K562 (cell line): ENCODE results near the gene ZFAND3. TPM values are rescaled to one million over a fixed set of nuclear protein-coding genes. Genes with fewer than 3 reads are reported as not detected.

ENCODE experiments used
- CEBPB ChIP-seq: fragments of 450-650 bp; IDR thresholded peaks from 2 replicates; pipeline ENCODE4 v1.6.1; 2016; ENCODE audit warnings: missing genetic modification characterization, missing compliant biosample characterization
- CXXC5 ChIP-seq: fragments of 250-450 bp; sonication (Bioruptor Pico); IDR thresholded peaks from 2 replicates; pipeline ENCODE4 v1.8.0; 2022; ENCODE audit warnings: inconsistent platforms, mild to moderate bottlenecking, moderate library complexity
- ERF ChIP-seq: fragments of 450-650 bp; formaldehyde crosslinking; IDR thresholded peaks from 2 replicates; pipeline ENCODE4 v1.4.0; 2020; ENCODE audit warnings: mild to moderate bottlenecking, mixed read lengths
- FOXM1 ChIP-seq, 2 experiments: fragments of 450-650 bp in 1 of 2; sonication (generic) in 1 of 2; formaldehyde crosslinking in 1 of 2; IDR thresholded peaks; 2 replicates each; pipeline versions ENCODE4 v1.6.1 to v1.9.0; 2017 to 2022; ENCODE audit warnings: low read depth in 2 of 2, mild to moderate bottlenecking in 2 of 2, missing genetic modification reagents in 1 of 2, moderate library complexity in 1 of 2
- FUS ChIP-seq: fragments of 200-400 bp; formaldehyde crosslinking; optimal IDR thresholded peaks from 2 replicates; pipeline ENCODE3; 2017; ENCODE audit warnings: low read depth, low read length
- GATAD2B ChIP-seq: fragments of 450-650 bp; IDR thresholded peaks from 2 replicates; pipeline ENCODE4 v1.6.1; 2017; ENCODE audit warnings: mild to moderate bottlenecking, borderline replicate concordance
- HLTF ChIP-seq: fragments of 450-650 bp; IDR thresholded peaks from 2 replicates; pipeline ENCODE4 v1.6.1; 2016
- HSF4 ChIP-seq: fragments of 250-450 bp; sonication (Bioruptor Pico); IDR thresholded peaks from 2 replicates; pipeline ENCODE4 v2.1.2; 2022; ENCODE audit warnings: mild to moderate bottlenecking, moderate library complexity, borderline replicate concordance
- KDM1A ChIP-seq, 2 experiments: fragments of 450-650 bp; IDR thresholded peaks; 2 replicates each; pipeline ENCODE4 v1.6.1; 2016; ENCODE audit warnings: mild to moderate bottlenecking in 2 of 2
- KHSRP ChIP-seq: fragments of 450-650 bp; IDR thresholded peaks from 2 replicates; pipeline ENCODE4 v1.6.1; 2017
- MXD1 ChIP-seq: fragments of 250-450 bp; sonication (Bioruptor Pico); IDR thresholded peaks from 2 replicates; pipeline ENCODE4 v1.8.0; 2021; ENCODE audit warnings: borderline replicate concordance, mild to moderate bottlenecking, moderate library complexity; ENCODE audit not compliant: poor library complexity, severe bottlenecking
- NFYB ChIP-seq: IDR thresholded peaks from 2 replicates; pipeline ENCODE4 v1.6.1; 2011; ENCODE audit warnings: mild to moderate bottlenecking, moderate library complexity; ENCODE audit not compliant: insufficient read length; ENCODE audit errors: extremely low read depth
- PHB ChIP-seq: fragments of 250-450 bp; sonication (Bioruptor Pico); IDR thresholded peaks from 2 replicates; pipeline ENCODE4 v1.5.0; 2021
- PHF21A ChIP-seq: fragments of 450-650 bp; IDR thresholded peaks from 2 replicates; pipeline ENCODE4 v1.6.1; 2017; ENCODE audit warnings: low read depth, borderline replicate concordance
- STAT5A ChIP-seq: IDR thresholded peaks from 2 replicates; pipeline ENCODE4 v1.6.1; 2012; ENCODE audit warnings: low read length, inconsistent platforms, borderline replicate concordance
- VEZF1 ChIP-seq: fragments of 200-800 bp; sonication (Bioruptor generic); IDR thresholded peaks from 2 replicates; pipeline ENCODE4 v1.6.1; 2017; ENCODE audit warnings: missing genetic modification characterization, missing compliant biosample characterization
- ZNF175 ChIP-seq: fragments of 200-800 bp; sonication (Bioruptor generic); IDR thresholded peaks from 2 replicates; pipeline ENCODE4 v1.6.1; 2016; ENCODE audit warnings: low read depth, mild to moderate bottlenecking, missing genetic modification characterization, missing compliant biosample characterization
- ZNF197 ChIP-seq: fragments of 200-800 bp; sonication (Bioruptor generic); IDR thresholded peaks from 2 replicates; pipeline ENCODE4 v1.6.1; 2016; ENCODE audit warnings: low read depth, missing genetic modification characterization, missing compliant biosample characterization
- ZNF24 ChIP-seq: fragments of 450-650 bp; IDR thresholded peaks from 2 replicates; pipeline ENCODE4 v1.6.1; 2016
- ZNF316 ChIP-seq: fragments of 450-650 bp; IDR thresholded peaks from 2 replicates; pipeline ENCODE4 v1.6.1; 2016
- ZNF347 ChIP-seq: fragments of 450-650 bp; formaldehyde crosslinking; IDR thresholded peaks from 2 replicates; pipeline ENCODE4 v1.4.0; 2020; ENCODE audit warnings: low read depth, mild to moderate bottlenecking, moderate library complexity
- ZNF384 ChIP-seq: IDR thresholded peaks from 2 replicates; pipeline ENCODE4 v1.6.1; 2012; ENCODE audit warnings: low read depth, low read length, improper control_type of control experiment
- ZNF644 ChIP-seq: fragments of 200-800 bp; sonication (Bioruptor generic); IDR thresholded peaks from 2 replicates; pipeline ENCODE4 v1.6.1; 2016; ENCODE audit warnings: low read depth, missing genetic modification characterization, missing compliant biosample characterization
- ZNF655 ChIP-seq: fragments of 250-450 bp; sonication (Bioruptor Pico); IDR thresholded peaks from 2 replicates; pipeline ENCODE4 v1.5.0; 2021
- ZNF695 ChIP-seq: fragments of 450-650 bp; formaldehyde crosslinking; IDR thresholded peaks from 2 replicates; pipeline ENCODE4 v1.4.0; 2020; ENCODE audit warnings: mild to moderate bottlenecking, moderate library complexity
- ZNF717 ChIP-seq: fragments of 250-450 bp; sonication (Bioruptor Pico); IDR thresholded peaks from 2 replicates; pipeline ENCODE4 v1.5.0; 2021
- ZNF785 ChIP-seq: fragments of 250-450 bp; sonication (Bioruptor Pico); IDR thresholded peaks from 2 replicates; pipeline ENCODE4 v1.4.0; 2020; ENCODE audit warnings: mild to moderate bottlenecking
- polyA plus RNA-seq, 8 experiments: library from polyadenylated mRNA; depleted of rRNA in 4 of 8; stranded (reverse) in 5 of 8; unstranded in 3 of 8; fragments of >200 nt; fragmentation: Nextera tagmentation in 2 of 8; fragmentation: Illumina TruSeq in 1 of 8; extraction: Ambion mirVana in 2 of 8; extraction: Trizol in 1 of 8; gene quantifications; 2 replicates each; pipeline versions ENCODE4 v1.2.1 to v1.2.3, GENCODE V29; 2011 to 2014; ENCODE audit warnings: inconsistent platforms in 1 of 8, missing spikeins in 1 of 8
- total RNA-seq, 7 experiments: library from RNA; depleted of rRNA in 6 of 7; stranded (reverse); fragments of >200 nt in 6 of 7; fragmentation: Illumina TruSeq in 2 of 7; extraction: Trizol in 2 of 7; gene quantifications; 2 replicates each; pipeline versions ENCODE4 v1.2.1 to v1.2.3, GENCODE V29; 2011 to 2021; ENCODE audit warnings: low replicate concordance in 1 of 7
- TF ChIP-seq, protein P1 (sequence below), 2 experiments: fragments of 250-450 bp in 1 of 2; fragments of 450-650 bp in 1 of 2; sonication (Bioruptor Pico) in 1 of 2; IDR thresholded peaks; 2 replicates each; pipeline versions ENCODE4 v1.6.1 to v1.8.0; 2016 to 2021; ENCODE audit warnings: mild to moderate bottlenecking in 2 of 2, moderate library complexity in 2 of 2, missing compliant biosample characterization in 1 of 2, missing genetic modification characterization in 1 of 2

Gene ZFAND3
- total and polyA plus RNA-seq, 9 of the 15 experiments (the other 6 are each of a cell fraction or from before 2014, with no cell fraction given), result 0.81 to 26.6 (median 11.8) TPM

- TF ChIP-seq FOXM1 (IDR thresholded peaks at IDR 0.05; ENCODE audit: low read depth), result peak; percentile 94
- TF ChIP-seq FOXM1 (CRISPR knock-in tag; IDR thresholded peaks at IDR 0.05; ENCODE audit: low read depth), result no peak
- TF ChIP-seq KDM1A (IDR thresholded peaks at IDR 0.05), result no peak
- no peak for TF ChIP-seq KHSRP
- TF ChIP-seq, protein P1, sequence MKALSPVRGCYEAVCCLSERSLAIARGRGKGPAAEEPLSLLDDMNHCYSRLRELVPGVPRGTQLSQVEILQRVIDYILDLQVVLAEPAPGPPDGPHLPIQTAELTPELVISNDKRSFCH (CRISPR knock-in tag; IDR thresholded peaks at IDR 0.05), result no peak
- TF ChIP-seq, protein P1 (tag; IDR thresholded peaks at IDR 0.05), result no peak
- TF ChIP-seq ZNF695, result no peak
- TF ChIP-seq ZNF655, result no peak
- no peak for TF ChIP-seq HLTF
- no peak for TF ChIP-seq ZNF175 (CRISPR knock-in tag)
- TF ChIP-seq PHB (CRISPR knock-in tag), result peak; percentile 71
- peak; percentile 26 for TF ChIP-seq FUS
- no peak for TF ChIP-seq ZNF717 (CRISPR knock-in tag)
- no peak for TF ChIP-seq ZNF347 (CRISPR knock-in tag)
- TF ChIP-seq GATAD2B, result no peak
- TF ChIP-seq PHF21A, result no peak
- TF ChIP-seq ZNF316, result no peak
- peak; percentile 55; the same call in 1 of the 2 replicates for TF ChIP-seq ZNF197 (CRISPR knock-in tag)
- TF ChIP-seq NFYB, result no peak
- TF ChIP-seq HSF4 (CRISPR knock-in tag), result no peak
- no peak; the same call in 1 of the 2 replicates for TF ChIP-seq ERF (CRISPR knock-in tag)
- no peak for TF ChIP-seq MXD1
- TF ChIP-seq ZNF384, result no peak; the same call in 1 of the 2 replicates
- TF ChIP-seq CXXC5 (CRISPR knock-in tag), result peak; percentile 99
- TF ChIP-seq STAT5A, result peak; percentile 17; the same call in 1 of the 2 replicates
- no peak for TF ChIP-seq ZNF785
- TF ChIP-seq ZNF644, result no peak
- TF ChIP-seq VEZF1 (CRISPR knock-in tag), result peak; percentile 93
- TF ChIP-seq ZNF24, result no peak
- no peak for TF ChIP-seq CEBPB (tag)
These were observed at the start of gene ZFAND3 (continued) for GRCh38 chr6:37819177-37819801.
